ENCODE data around the gene CFAP221.

GRCh38 chr2:119496682-119497081 lies 47.6 kb upstream of the CFAP221 start:
- TF ChIP-seq EP300 (IDR thresholded peaks at IDR 0.05; ENCODE audit: borderline replicate concordance in 1 of 2, control insufficient read depth in 1 of 2, low read depth in 2 of 2, low read length in 2 of 2) (no peak), EZH2 (IDR thresholded peaks at IDR 0.05; ENCODE audit: borderline replicate concordance, control insufficient read depth, low read depth, low read length) (no peak), ZBTB40 (IDR thresholded peaks at IDR 0.05; ENCODE audit: borderline replicate concordance) (no peak), ESRRA (IDR thresholded peaks at IDR 0.05; ENCODE audit: low read length) (no peak), CTCF (IDR thresholded peaks at IDR 0.05 in 2 of 3, conservative IDR thresholded peaks at IDR 0.05 in 1 of 3; ENCODE audit: control insufficient read depth in 2 of 3, extremely low read depth in 1 of 3, insufficient read depth in 1 of 3, low read depth in 3 of 3, low read length in 3 of 3) (no peak), CEBPZ (IDR thresholded peaks at IDR 0.05; ENCODE audit: low read depth, low read length) (no peak), WRNIP1 (IDR thresholded peaks at IDR 0.05; ENCODE audit: borderline replicate concordance, low read depth, low read length) (no peak), POLR2A (IDR thresholded peaks at IDR 0.05; ENCODE audit: low read depth, low read length) (no peak), SP1 (IDR thresholded peaks at IDR 0.05; ENCODE audit: low read depth, low read length) (no peak), NFYB (IDR thresholded peaks at IDR 0.05; ENCODE audit: insufficient read depth, low read depth, low read length) (no peak), HDGF (IDR thresholded peaks at IDR 0.05) (no peak), NFIC (IDR thresholded peaks at IDR 0.05; ENCODE audit: low read depth, low read length) (no peak), BCLAF1 (IDR thresholded peaks at IDR 0.05) (no peak)
